Uterus (tissue), 2 donors: ENCODE results near the gene CNNM2.

Experiments used
- POLR2A ChIP-seq, 2 donors: fragments of 450-650 bp; IDR thresholded peaks; one replicate each; pipeline ENCODE4 v1.6.1; 2016; ENCODE audit warnings: antibody characterized with exemption in 2 of 2, mild to moderate bottlenecking in 1 of 2, moderate library complexity in 1 of 2
- TF ChIP-seq, protein P1 (sequence below), 4 experiments: fragments of 200-600 bp in 2 of 4; fragments of 450-650 bp in 2 of 4; sonication (generic) in 2 of 4; IDR thresholded peaks; one replicate each; pipeline ENCODE4 v1.5.1; 2016 to 2019; ENCODE audit warnings: antibody characterized with exemption in 4 of 4, mild to moderate bottlenecking in 2 of 4, moderate library complexity in 1 of 4

DNA sequence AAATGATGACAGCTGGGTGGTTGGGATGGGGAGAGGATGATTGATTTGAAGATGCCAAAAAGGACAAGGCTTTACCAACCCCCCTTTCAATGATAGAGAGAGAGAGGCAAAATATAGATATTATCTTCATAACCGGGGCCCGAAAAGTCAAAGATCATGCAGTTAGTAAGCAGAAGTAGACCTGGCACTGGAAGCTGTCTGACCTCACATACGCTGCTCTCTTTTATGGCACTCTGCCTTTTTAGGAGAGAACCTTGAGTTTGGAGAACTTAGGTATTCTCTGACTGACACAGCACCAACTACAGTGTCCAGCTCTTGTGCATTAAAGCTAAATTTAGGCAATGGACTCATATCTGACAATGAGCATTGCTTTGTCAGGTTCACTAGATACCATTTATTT, 30.7 kb downstream of the CNNM2 start:
- TF ChIP-seq, protein P1, sequence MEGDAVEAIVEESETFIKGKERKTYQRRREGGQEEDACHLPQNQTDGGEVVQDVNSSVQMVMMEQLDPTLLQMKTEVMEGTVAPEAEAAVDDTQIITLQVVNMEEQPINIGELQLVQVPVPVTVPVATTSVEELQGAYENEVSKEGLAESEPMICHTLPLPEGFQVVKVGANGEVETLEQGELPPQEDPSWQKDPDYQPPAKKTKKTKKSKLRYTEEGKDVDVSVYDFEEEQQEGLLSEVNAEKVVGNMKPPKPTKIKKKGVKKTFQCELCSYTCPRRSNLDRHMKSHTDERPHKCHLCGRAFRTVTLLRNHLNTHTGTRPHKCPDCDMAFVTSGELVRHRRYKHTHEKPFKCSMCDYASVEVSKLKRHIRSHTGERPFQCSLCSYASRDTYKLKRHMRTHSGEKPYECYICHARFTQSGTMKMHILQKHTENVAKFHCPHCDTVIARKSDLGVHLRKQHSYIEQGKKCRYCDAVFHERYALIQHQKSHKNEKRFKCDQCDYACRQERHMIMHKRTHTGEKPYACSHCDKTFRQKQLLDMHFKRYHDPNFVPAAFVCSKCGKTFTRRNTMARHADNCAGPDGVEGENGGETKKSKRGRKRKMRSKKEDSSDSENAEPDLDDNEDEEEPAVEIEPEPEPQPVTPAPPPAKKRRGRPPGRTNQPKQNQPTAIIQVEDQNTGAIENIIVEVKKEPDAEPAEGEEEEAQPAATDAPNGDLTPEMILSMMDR (IDR thresholded peaks at IDR 0.05) = no peak
- no peak for TF ChIP-seq POLR2A (IDR thresholded peaks at IDR 0.05)
